Measurements from ENCODE around the gene CPT1B. TPM values are rescaled to one million over a fixed set of nuclear protein-coding genes. Genes with fewer than 3 reads are reported as not detected.
"Not testable (repeated sequence)": the region's sequence is repeated elsewhere in the genome, so short reads cannot be mapped to it uniquely, and the experiment has no call there.

Gene CPT1B
- total RNA-seq, 2 experiments from 2014 or later = 101 to 138 TPM

DNA sequence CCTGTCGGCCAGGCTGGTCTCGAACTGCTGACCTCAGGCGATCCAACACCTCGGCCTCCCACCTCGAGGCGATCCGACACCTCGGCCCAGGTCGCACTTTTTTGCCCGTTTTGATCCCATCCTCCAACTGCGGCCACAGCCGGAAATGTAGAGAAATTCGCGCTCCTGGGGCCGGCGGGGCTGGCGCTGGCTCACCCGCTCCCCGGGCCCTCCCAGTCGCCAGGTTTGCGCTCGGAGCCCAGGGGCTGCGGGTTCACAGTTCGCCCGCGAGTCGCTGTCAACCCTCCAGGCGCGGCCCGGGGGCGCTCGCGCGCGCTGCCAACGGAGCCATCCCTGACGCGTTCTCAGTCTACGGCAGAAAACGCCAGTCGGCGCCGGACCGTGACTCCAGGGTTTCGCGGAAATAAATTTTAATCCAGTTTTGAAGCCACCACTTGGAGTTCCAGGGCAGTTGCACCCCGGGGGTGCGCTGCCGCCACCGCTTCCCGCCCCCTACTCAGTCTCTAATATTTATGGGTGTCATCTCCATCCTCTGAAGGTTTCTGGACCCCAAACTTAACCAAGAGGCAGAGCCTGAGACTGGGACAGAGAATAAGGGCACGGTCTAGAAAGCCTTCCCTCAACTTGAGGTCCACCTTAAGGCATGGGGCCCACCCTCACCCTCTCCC lies 34.0 kb downstream of the CPT1B start:
- BruUV-seq (replicated peaks) = no TSS peak
- H3K4me1 ChIP-seq (ENCODE audit: insufficient read depth, low read length, poor library complexity, severe bottlenecking) = peaks cover 57% of the 10 kb centered on the region
- peak; percentile 66 for DNase-seq (ENCODE audit: low spot score)
- no peaks in the 10 kb centered on the region for H3K9me2 ChIP-seq (ENCODE audit: insufficient read depth, low read length)
- H3K79me2 ChIP-seq (ENCODE audit: insufficient read depth, low read depth, low read length) = no peaks in the 10 kb centered on the region
- TF ChIP-seq EZH2phosphoT487 (IDR thresholded peaks at IDR 0.05; ENCODE audit: borderline replicate concordance, low read depth, low read length) = no peak
- TF ChIP-seq, protein P1, sequence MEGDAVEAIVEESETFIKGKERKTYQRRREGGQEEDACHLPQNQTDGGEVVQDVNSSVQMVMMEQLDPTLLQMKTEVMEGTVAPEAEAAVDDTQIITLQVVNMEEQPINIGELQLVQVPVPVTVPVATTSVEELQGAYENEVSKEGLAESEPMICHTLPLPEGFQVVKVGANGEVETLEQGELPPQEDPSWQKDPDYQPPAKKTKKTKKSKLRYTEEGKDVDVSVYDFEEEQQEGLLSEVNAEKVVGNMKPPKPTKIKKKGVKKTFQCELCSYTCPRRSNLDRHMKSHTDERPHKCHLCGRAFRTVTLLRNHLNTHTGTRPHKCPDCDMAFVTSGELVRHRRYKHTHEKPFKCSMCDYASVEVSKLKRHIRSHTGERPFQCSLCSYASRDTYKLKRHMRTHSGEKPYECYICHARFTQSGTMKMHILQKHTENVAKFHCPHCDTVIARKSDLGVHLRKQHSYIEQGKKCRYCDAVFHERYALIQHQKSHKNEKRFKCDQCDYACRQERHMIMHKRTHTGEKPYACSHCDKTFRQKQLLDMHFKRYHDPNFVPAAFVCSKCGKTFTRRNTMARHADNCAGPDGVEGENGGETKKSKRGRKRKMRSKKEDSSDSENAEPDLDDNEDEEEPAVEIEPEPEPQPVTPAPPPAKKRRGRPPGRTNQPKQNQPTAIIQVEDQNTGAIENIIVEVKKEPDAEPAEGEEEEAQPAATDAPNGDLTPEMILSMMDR (conservative IDR thresholded peaks at IDR 0.05; ENCODE audit: low read length) = peak; percentile 80
- H3K9me3 ChIP-seq (ENCODE audit: low read length) = no peaks in the 10 kb centered on the region
- ChIA-PET CTCF (ENCODE audit: unreplicated experiment) (no interaction called here), POLR2A (no interaction called here)
- peak overlapping the region; percentile 34; the same call in 1 of the 2 replicates for H2AFZ ChIP-seq (ENCODE audit: low read length)
- no peaks in the 10 kb centered on the region for H3K36me3 ChIP-seq (ENCODE audit: insufficient read depth, low read length)
- no peak overlapping the region for H3K27ac ChIP-seq (ENCODE audit: low read depth, low read length, poor library complexity, severe bottlenecking)
- intact Hi-C loops (cut with micrococcal nuclease; ENCODE audit: unreplicated experiment) = loop anchor here (1.0 to 2.0 kb wide), 2 partner anchors 39 to 147 kb away; partner anchors contain the start of gene CHKB
- no peak overlapping the region for H3K4me3 ChIP-seq (ENCODE audit: low read depth, low read length, poor library complexity, severe bottlenecking)
- peak overlapping the region; percentile 51 for H3K4me2 ChIP-seq (ENCODE audit: low read length)
- no peaks in the 10 kb centered on the region for H4K20me1 ChIP-seq (ENCODE audit: insufficient read depth, low read length)

DNA sequence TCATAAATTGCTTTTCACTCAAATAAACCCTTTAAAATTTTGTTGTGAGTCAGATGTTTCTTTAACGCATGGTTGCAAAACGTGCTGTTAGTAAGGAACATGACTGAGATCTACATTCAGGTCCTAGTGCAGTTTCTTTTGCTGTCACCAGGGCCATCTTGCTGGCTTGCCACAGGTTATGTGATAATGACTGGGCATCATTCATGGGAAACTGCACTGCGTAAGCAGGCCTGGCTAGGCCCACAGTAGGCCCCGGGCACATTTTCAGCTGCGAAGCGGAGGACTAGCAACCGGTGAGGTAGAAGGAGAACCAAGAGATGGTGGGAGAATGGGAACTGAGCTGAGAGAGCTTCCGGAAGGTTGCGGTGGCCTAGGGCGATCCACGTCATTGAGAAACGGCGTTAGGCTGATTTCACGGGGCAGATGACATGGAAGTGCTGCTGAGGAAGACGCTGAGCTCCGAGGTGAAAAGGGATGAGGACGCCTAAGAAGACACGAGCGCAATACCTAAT lies 35.8 kb downstream of the CPT1B start:
- BruUV-seq (replicated peaks) = no TSS peak
- H3K9me3 ChIP-seq (ENCODE audit: low read length) = no peaks in the 10 kb centered on the region
- H3K4me2 ChIP-seq (ENCODE audit: low read length) = no peak overlapping the region
- POLR2A ChIA-PET = interaction anchor here (0.6 kb wide), 1 partner anchor 144 kb away, joined by 5 read pairs; no protein-coding TSS in a partner anchor
- no peak for DNase-seq (ENCODE audit: low spot score)
- H2AFZ ChIP-seq (ENCODE audit: low read length) = no peak overlapping the region
- no peaks in the 10 kb centered on the region for H4K20me1 ChIP-seq (ENCODE audit: insufficient read depth, low read length)
- H3K36me3 ChIP-seq (ENCODE audit: insufficient read depth, low read length) = no peaks in the 10 kb centered on the region
- no peak overlapping the region for H3K4me3 ChIP-seq (ENCODE audit: low read depth, low read length, poor library complexity, severe bottlenecking)
- no peaks in the 10 kb centered on the region for H3K79me2 ChIP-seq (ENCODE audit: insufficient read depth, low read depth, low read length)
- peaks cover 56% of the 10 kb centered on the region for H3K4me1 ChIP-seq (ENCODE audit: insufficient read depth, low read length, poor library complexity, severe bottlenecking)
- TF ChIP-seq, protein P1 (conservative IDR thresholded peaks at IDR 0.05; ENCODE audit: low read length) = no peak
- no peak for TF ChIP-seq EZH2phosphoT487 (IDR thresholded peaks at IDR 0.05; ENCODE audit: borderline replicate concordance, low read depth, low read length)
- no peaks in the 10 kb centered on the region for H3K9me2 ChIP-seq (ENCODE audit: insufficient read depth, low read length)
- CTCF ChIA-PET (ENCODE audit: unreplicated experiment) = no interaction called here
- intact Hi-C loops (cut with micrococcal nuclease; ENCODE audit: unreplicated experiment) = no loop called here
- no peak overlapping the region for H3K27ac ChIP-seq (ENCODE audit: low read depth, low read length, poor library complexity, severe bottlenecking)

DNA sequence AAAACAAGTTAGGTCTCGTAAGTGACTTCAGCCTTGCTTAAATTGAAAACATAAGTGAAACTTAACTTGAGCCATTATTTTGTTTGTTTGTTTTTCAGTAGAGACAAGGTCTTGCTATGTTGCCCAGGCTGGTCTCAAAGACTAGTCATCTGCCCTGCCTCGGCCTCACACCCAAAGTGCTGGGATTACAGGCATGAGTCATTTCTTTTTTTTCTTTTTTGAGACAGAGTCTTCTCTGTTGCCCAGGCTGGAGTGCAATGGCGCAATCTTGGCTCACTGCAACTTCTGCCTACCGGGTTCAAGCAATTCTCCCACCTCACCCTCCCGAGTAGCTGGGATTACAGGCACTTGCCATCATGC lies 36.6 kb downstream of the CPT1B start:
- intact Hi-C loops (cut with micrococcal nuclease; ENCODE audit: unreplicated experiment); H4K20me1 ChIP-seq (ENCODE audit: insufficient read depth, low read length); DNase-seq (ENCODE audit: low spot score); H3K79me2 ChIP-seq (ENCODE audit: insufficient read depth, low read depth, low read length); H3K36me3 ChIP-seq (ENCODE audit: insufficient read depth, low read length); H3K9me3 ChIP-seq (ENCODE audit: low read length); H3K4me3 ChIP-seq (ENCODE audit: low read depth, low read length, poor library complexity, severe bottlenecking); H3K9me2 ChIP-seq (ENCODE audit: insufficient read depth, low read length); BruUV-seq (replicated peaks); H3K27ac ChIP-seq (ENCODE audit: low read depth, low read length, poor library complexity, severe bottlenecking); H3K4me2 ChIP-seq (ENCODE audit: low read length): not testable (repeated sequence)
- Histone ChIP-seq H3K4me1 (ENCODE audit: insufficient read depth, low read length, poor library complexity, severe bottlenecking) (peaks cover 56% of the 10 kb centered on the region), H2AFZ (ENCODE audit: low read length) (peak overlapping the region; percentile 64; the same call in 1 of the 2 replicates)
- ChIA-PET POLR2A (interaction anchor here (0.8 kb wide), 1 partner anchor 438 kb away, joined by 3 read pairs; no protein-coding TSS in a partner anchor), CTCF (ENCODE audit: unreplicated experiment) (interaction anchor here (1.1 kb wide), 1 partner anchor 22 kb away, joined by 3 read pairs; no protein-coding TSS in a partner anchor)

Data from OCI-LY7 (cell line).